ENCODE measurements around the gene PLGLB1. TPM values are rescaled to one million over a fixed set of nuclear protein-coding genes. Genes with fewer than 3 reads are reported as not detected.
"Not testable (repeated sequence)": the region's sequence is repeated elsewhere in the genome, so short reads cannot be mapped to it uniquely, and the experiment has no call there.

The PLGLB1 gene
- total RNA-seq (2014; rRNA removed; shearing (Covaris generic)): 0.29 and 1.3 TPM in 2 replicates

DNA sequence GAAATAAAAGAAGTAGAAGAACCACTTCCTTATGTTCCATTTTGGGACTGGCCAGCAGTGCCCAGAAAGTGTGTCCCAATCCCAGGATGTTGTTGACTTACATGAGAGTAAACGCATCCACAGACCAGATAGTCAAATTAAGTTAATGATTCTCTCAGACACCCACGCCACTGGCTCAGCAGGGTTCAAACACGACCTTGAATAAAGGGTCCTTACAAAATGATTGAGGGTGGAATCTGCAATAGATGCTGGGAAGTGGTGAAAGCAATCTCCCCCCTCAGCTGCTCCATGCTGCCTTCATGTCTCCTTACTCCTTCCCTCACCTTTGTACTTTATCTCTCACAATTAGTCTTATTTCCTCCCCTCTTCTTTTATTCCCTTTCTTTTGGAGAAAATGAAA is at the start of gene PLGLB1:
Gene PLGLB1 (minus strand): TSS at position 101 of the 400 bp plus-strand sequence. CDS start 61 bp downstream, at position 40.
- DNase-seq (ENCODE audit: low read depth): not testable (repeated sequence)

DNA sequence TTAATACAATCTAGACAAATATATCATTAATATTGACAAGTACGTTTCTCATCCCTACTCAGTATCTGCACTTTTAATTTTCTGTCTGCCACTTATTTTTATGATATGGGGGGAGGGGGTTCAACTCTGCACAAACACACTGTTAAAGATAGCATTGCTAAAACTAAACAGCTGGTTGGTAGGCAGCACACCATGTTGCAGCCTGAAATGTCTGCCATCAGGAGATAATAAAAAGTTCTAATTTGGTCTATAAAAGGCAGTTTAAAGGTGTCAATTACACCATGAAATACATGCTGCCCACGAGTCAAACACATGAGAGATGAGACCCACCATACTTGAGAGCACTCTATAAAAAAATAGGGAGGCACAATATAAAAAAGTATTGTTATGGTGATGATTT is 42.7 kb upstream of the PLGLB1 start:
- DNase-seq (ENCODE audit: low read depth): not testable (repeated sequence)

DNA sequence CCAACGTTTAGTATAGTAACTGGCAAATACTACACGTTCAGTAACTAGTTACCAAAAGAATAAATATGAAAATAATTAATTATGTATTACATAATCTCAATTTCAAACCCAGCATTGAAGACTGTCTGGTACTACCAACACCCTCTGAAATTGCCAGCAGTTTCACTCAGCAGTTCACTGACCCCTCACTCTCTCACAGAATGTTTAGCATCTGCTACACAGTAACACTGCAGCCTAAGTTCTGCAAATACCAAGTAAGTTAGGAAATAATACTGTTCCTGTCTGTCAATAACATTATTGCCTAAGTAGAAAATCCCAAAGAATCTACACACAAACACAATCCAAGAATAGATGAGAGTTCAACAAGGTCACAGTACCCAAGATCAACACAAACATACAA is 41.8 kb upstream of the PLGLB1 start:
- DNase-seq (ENCODE audit: low read depth): not testable (repeated sequence)

DNA sequence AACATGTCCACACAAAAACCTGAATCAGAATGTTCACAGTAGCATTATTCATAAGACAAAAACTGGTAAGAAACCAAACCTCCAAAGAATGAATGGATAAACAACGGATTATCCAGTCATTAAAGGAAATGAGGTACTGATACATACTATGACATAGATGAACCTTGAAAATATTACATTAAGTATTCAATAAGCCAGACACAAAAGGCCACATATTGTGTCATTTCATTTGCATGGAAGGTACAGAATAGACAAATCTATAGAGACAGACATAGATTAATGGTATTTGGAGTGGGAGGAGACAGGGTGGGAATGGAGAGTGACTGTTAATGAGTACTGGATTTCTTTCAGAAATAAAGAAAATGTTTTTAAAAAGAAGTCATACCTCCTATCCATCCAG is 39.9 kb upstream of the PLGLB1 start:
- DNase-seq (ENCODE audit: low read depth): not testable (repeated sequence)

DNA sequence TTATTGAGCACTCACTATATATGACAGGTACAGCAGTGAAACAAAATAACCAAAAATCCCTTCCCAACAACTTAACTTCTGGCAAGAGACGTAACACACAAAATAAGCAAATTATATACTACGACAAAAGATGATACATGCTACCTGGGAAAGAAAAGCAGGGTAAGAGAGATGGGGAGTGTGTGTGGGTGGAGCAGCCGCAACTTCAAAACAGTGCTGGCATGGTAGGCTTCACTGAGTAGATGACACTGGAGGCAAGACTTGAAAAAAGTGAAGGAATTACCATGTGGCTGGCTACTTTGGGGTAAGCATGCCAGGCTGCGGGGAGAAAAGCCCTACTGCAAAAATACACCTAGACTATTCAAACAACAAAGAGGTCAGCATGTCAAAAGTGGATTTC is 36.0 kb upstream of the PLGLB1 start:
- not testable (repeated sequence) for DNase-seq (ENCODE audit: low read depth)

DNA sequence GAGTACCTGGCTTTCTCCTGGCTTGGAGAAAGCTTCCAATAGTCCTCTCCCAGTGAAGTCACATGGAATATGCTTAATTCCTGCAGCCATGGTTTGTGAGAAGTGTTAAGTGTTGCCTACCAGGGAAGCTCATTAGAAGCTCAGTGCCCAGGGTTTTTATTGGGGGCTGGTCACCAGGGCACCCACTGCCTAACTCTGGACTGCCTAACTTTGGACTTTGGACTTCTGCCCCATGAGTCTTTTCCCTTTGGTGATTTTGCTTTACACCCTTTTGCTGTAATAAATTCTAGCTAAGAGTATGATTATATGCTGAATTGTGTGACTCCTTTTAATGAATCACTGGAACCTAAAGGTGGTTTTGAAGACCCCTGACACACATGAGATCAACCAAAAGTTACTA is 35.2 kb upstream of the PLGLB1 start:
- DNase-seq (ENCODE audit: low read depth): not testable (repeated sequence)

DNA sequence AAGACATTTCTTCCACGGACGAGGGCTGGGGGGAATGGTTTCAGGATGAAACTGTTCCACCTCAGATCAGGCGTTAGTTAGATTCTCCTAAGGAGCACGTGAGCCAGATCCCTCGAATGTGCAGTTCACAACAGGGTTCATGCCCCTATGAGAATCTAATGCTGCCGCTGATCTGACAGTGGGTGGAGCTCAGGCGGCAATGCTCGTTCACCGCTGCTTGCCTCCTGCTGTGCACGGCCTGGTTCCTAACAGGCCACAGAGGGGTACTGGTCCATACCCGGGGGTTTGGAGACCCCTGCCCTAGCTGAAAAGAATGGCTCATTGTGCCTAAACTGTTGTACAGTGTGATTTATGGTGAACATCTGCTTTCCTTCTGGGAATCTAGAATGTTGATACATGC is 34.8 kb upstream of the PLGLB1 start:
- DNase-seq (ENCODE audit: low read depth): not testable (repeated sequence)

DNA sequence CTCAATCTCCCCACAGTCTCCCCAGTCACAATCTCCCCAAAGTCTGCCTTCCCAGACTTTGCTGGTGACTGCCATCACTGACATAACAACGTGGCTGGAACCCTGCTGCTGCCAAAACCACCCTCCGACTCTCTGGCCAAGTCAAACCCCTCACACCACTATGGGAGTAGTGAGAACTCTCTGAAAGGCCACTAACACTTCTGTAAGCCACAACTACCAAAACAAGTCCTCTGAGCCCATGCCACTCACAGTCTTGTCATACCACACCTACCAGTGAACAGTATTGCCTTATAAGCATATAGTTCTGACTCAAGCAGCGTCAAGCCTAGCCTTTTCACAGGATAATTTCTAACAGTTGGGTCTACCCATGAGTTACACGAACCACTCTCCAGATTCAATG is 32.7 kb upstream of the PLGLB1 start:
- DNase-seq (ENCODE audit: low read depth): not testable (repeated sequence)

DNA sequence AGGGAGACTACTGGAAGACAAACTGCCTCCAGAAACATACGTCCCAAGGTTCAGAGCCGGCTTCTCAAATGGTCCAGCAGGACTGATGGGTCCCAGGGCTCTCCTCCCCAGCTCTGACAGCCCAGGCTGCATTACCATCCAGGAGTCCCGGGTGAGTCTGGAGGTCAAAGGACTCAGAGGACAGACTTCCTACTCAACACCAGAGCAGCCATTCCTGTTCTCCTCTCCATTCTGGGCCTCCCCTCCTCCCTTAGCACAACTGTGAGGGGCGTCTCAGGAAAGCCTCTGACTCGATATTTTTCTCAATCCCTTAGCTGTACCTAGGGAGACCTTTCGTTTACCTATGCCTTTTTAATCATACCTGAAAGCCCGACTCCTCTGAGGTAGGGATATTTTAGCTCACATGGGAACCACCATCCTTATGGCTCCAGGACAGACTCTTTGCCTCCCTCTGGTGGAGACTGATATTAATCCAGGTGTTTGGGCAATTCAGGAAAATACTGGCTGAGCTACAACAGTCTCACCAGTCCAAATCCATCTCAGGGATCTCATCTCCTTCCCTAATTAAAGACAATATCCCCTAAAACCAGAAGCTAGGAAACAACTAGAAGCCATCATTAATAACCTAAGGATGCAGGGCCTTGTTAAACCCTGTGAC is 19.8 kb upstream of the PLGLB1 start:
- not testable (repeated sequence) for DNase-seq (ENCODE audit: low read depth)

DNA sequence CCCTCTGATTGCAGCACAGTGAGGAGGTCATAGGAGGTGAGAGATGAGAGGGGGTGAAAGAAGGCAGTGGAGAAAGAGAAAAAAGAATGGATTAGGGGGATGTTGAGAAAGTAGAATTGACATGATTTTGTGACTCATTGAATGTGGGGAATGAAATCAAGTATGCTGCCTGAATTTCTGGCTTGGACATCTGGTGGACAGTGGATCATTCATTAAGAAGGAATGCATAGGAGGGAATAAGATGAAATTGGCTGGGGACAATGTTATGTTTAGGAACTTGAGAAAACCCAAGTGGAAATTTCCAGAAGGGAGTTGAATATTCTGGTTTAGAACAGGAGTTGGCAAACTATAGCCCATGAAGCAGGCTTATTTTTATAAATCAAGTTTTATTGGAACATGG is 7.0 kb upstream of the PLGLB1 start:
- not testable (repeated sequence) for DNase-seq (ENCODE audit: low read depth)

DNA sequence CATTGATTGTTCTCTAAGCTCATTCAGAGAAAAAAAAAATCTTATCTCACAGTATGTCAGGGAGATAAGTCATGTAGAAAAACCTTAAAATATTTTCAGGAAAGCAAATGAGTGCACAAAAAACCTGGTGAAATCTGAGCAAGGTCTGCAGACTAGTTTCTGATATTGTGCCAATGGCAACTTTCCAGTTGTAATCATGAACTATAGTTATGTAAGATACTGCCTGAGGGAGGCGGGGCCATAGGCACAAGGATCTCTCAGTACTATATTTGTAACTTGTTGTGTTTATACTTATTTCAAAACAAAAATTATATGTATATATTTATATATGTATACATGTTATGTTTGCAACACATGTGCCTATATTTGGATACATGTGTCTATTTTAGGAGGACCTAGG is 5.2 kb upstream of the PLGLB1 start:
- not testable (repeated sequence) for DNase-seq (ENCODE audit: low read depth)

DNA sequence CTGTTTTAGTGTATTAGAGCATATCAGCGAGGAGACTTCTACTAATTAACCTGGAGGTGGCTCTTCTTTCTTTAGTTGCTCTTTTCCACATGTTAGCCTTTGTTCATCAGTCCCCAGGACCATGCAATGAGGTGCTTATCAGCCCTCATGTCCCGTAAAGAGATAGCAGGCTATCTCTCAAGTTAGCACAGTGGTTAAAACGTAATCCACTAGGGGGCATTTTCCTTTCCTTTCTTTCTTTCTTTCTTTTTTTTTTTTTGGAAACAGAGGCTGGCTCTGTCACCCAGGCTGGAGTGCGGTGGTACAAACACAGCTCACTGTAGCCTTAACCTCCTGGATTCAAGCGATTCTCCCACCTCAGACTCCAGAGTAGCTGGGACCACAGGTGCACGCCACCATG is 4.3 kb upstream of the PLGLB1 start:
- DNase-seq (ENCODE audit: low read depth): not testable (repeated sequence)

DNA sequence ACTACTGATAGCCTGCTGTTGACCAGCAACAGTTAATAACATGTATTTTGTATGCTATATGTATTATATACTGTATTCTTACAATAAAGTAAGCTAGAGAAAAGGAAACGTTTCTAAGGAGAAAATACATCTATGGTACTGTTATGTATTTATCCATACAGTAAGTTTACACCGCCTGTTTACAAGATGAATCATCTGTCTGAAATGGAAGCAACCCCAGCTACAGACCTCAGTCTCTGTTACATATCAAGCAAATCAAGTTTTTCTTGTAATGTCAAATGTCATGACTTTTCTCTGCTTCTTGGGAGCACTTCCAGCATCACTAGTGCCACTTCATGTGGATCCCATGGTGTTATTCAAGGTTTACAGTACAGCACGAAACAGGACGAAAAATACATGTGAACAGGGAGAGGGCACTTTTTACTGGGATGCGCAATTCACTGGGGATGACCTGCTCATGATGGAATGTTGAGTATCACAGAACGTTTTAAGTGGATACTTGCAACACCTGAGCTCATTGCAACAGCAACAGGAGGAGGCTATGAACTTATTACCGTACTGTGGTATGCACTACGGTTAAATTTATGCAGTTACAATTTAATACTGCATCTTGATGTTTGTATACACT is 2.5 kb upstream of the PLGLB1 start:
- not testable (repeated sequence) for DNase-seq (ENCODE audit: low read depth)

DNA sequence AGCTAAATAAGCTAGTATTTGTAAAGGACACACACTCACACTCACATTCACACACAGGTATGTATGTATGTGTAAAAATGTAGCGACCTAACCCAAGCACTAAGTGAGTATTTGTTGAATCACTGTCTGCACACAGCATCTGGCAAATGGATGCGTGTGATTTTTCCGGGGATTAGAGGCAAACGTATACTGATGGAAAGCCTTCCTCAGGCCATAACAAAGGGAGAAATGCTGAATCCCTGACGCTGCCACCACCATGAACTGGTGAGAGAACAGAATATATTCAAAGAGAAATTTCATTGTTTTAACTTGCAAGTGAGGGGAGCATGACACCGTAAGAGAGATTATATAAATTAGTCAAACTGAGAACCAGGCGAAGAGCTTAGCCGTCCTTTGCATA is 601 bp downstream of the PLGLB1 start:
- DNase-seq (ENCODE audit: low read depth): not testable (repeated sequence)

DNA sequence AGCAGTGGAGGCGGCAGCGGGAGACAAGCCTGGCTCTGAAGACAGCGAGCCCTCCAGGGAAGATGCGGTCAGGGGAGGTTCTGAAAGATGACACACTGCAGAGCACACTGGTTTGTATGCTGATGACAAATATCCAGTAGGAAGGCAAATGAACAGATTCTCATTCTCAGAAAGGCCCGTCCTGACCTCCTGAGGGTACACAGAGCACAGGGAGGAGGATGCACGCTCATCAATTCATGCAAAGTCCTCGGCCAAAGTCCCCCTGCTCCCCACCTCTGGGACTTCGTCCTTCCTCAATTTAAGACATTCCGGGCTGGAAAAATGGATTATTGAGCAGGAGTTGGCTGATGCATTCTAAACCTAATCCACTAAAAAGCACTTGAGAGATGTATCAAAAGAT is 2.6 kb downstream of the PLGLB1 start:
- not testable (repeated sequence) for DNase-seq (ENCODE audit: low read depth)

DNA sequence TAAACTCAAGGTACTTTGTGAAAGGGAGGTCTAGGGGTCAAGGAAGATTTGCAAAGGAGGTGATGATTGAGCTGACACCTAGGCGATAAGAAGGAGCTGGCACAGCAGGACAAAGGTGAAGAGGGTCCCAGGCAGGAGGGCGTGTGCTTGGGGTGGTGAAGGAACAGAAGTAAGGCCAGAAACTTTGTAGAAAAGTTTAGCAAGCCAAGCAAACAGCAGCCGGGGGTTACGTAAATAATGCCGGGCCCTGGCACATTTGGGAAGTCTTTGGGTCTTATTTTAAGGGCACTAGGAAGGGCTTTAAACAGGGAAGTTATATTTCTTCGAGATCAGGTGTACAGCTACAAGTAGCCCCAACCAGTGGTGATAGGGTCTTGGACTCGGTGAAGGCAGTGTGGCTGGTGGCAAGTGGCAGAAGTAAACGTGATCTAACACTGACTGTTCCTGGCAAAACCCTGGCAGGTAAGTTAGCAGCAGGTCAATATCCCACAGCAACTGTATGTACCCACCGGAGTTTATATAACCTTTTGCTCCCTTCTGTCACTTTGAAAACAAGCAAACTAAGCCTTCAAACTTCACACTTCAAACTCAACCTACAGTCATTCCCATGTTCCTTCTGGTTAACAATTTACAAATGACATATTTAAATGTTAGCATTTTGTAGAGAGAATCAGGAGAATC is 7.0 kb downstream of the PLGLB1 start:
- not testable (repeated sequence) for DNase-seq (ENCODE audit: low read depth)

DNA sequence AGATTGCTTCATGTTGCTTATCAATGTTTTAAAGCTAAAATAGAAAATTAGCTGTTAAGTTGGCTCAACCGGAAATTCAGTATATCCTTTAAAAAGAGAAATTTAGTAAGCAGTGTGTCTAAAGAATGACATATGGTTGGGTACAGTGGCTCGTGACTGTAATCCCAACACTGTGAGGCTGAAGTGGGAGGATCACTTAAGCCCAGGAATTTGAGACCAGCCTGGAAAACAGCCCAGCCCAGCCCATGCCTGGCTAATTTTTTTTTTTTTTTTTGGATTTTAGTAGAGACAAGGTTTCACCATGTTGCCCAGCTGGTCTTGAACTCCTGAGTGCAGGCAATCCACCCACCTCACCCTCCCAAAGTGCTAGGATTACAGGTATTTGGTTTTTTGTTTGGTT is 17.2 kb downstream of the PLGLB1 start:
- not testable (repeated sequence) for DNase-seq (ENCODE audit: low read depth)

Other genes starting within 250 kb of the PLGLB1 start
- not detected in 2 replicates for gene CD8A, start 230.9 kb downstream of the PLGLB1 start, total RNA-seq (2014; rRNA removed; shearing (Covaris generic))
- gene CD8B, start 160.0 kb downstream of the PLGLB1 start, total RNA-seq (2014; rRNA removed; shearing (Covaris generic)): not detected in 2 replicates
- 1.6 TPM in 1 of 2 replicates, not detected in the other for gene RGPD1, start 79.7 kb downstream of the PLGLB1 start, total RNA-seq (2014; rRNA removed; shearing (Covaris generic))

Measured in Daoy (cell line).